ENCODE measurements around the gene BIK. TPM values are rescaled to one million over a fixed set of nuclear protein-coding genes. Genes with fewer than 3 reads are reported as not detected.

BIK gene
- total RNA-seq, 1 donor from 2014 or later: 0.97 TPM

DNA sequence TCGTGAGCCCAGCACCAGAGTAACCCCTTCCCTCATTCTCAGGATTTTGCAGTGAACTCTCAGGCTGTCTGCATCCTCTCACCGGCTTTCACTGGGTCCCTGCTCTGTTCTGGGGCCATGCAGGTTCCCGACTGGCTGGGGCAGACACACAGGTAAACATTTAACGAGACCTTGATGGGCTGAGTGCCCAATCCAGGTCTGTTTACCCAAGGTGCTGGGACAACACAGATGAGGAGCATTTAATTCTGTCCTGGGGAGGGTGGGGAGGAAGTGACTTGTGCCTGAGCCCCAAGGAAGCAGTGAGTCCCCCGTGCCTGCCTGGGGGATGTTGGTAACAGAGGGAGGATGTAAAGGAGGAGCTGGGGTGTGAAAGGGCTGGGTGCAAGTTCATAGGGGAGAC is 4.4 kb downstream of the BIK start:
- Mint-ChIP-seq H3K4me1 (ENCODE audit: unreplicated experiment) (peaks cover 11% of the 10 kb centered on the region), H3K27ac (ENCODE audit: unreplicated experiment) (no peak overlapping the region), H3K27me3 (ENCODE audit: unreplicated experiment) (peaks cover 8% of the 10 kb centered on the region), H3K4me3 (ENCODE audit: unreplicated experiment) (no peak overlapping the region), H3K36me3 (ENCODE audit: low read depth, unreplicated experiment) (no peaks in the 10 kb centered on the region), H3K9me3 (ENCODE audit: unreplicated experiment) (no peaks in the 10 kb centered on the region)
- TF ChIP-seq, protein P1, sequence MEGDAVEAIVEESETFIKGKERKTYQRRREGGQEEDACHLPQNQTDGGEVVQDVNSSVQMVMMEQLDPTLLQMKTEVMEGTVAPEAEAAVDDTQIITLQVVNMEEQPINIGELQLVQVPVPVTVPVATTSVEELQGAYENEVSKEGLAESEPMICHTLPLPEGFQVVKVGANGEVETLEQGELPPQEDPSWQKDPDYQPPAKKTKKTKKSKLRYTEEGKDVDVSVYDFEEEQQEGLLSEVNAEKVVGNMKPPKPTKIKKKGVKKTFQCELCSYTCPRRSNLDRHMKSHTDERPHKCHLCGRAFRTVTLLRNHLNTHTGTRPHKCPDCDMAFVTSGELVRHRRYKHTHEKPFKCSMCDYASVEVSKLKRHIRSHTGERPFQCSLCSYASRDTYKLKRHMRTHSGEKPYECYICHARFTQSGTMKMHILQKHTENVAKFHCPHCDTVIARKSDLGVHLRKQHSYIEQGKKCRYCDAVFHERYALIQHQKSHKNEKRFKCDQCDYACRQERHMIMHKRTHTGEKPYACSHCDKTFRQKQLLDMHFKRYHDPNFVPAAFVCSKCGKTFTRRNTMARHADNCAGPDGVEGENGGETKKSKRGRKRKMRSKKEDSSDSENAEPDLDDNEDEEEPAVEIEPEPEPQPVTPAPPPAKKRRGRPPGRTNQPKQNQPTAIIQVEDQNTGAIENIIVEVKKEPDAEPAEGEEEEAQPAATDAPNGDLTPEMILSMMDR (IDR thresholded peaks at IDR 0.05; ENCODE audit: unreplicated experiment): no peak
- DNase-seq (ENCODE audit: low spot score): no peak

DNA sequence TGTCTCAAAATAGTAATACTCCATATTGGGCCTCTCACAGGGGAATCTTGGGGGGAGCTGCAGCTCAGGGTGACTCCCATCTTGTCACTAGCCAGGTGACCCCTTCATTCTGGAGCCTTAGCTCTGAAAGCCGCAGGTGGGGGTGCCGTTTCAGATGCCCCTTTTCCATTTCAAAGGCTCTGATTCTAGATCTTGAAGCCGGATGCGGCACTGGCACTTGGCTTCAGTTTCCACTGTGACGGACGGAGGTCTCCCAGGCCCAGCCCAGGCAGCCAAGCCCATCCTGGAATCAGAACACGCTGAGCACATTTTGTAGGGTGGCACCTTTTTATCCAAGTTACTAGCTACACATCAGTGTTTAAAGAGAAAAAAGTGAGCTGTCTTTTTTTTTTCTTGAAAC is 6.4 kb downstream of the BIK start:
- Mint-ChIP-seq H3K4me3 (ENCODE audit: unreplicated experiment) (no peak overlapping the region), H3K36me3 (ENCODE audit: low read depth, unreplicated experiment) (no peaks in the 10 kb centered on the region), H3K4me1 (ENCODE audit: unreplicated experiment) (peaks cover 8% of the 10 kb centered on the region), H3K9me3 (ENCODE audit: unreplicated experiment) (no peaks in the 10 kb centered on the region), H3K27ac (ENCODE audit: unreplicated experiment) (no peak overlapping the region), H3K27me3 (ENCODE audit: unreplicated experiment) (peaks cover 2% of the 10 kb centered on the region)
- TF ChIP-seq, protein P1 (IDR thresholded peaks at IDR 0.05; ENCODE audit: unreplicated experiment): no peak
- no peak for DNase-seq (ENCODE audit: low spot score)

DNA sequence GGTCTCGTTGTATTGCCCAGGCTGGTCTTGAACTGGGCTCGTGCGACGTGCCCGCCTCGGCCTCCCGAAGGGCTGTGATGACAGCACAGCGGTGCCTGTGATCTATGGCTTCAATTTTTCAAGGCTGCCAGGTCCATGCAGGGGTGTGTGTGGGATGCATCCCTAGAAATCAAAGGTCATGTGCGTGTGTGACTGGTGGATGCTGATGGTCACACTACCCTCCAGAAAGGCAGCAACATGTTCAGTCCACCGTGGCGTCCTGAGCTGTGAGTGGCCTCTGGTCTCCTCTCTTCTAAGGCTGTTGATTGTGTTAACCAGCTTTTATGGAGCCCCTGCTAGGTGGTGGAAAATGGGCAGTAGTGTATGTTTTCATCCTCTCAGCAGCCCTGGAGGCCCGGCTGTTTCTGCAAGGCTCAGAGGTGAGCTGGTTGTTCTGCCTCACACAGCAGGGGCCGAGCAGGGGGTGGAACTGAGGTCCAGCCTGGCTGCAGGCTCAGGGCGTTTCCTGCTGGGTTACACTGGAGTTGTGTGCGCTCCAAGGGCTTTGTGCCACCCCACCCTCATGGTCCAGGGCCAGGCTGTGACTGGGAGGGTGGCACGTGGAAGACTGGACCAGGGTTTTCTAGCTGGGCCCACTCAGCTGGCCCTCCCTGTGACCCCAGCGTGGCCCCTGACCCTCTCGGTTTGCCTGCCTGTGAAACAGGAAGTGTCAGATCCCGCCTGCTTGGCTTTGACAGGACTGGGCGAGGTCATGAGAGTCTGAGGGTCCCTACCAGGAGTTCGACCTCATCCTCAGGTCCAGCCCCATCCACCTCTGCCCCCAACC is 7.7 kb downstream of the BIK start:
- no peak for DNase-seq (ENCODE audit: low spot score)
- H3K9me3 Mint-ChIP-seq (ENCODE audit: unreplicated experiment): no peaks in the 10 kb centered on the region
- H3K4me3 Mint-ChIP-seq (ENCODE audit: unreplicated experiment): no peak overlapping the region
- H3K36me3 Mint-ChIP-seq (ENCODE audit: low read depth, unreplicated experiment): no peaks in the 10 kb centered on the region
- H3K4me1 Mint-ChIP-seq (ENCODE audit: unreplicated experiment): peaks cover 7% of the 10 kb centered on the region
- no peaks in the 10 kb centered on the region for H3K27me3 Mint-ChIP-seq (ENCODE audit: unreplicated experiment)
- TF ChIP-seq, protein P1 (IDR thresholded peaks at IDR 0.05; ENCODE audit: unreplicated experiment): no peak
- no peak overlapping the region for H3K27ac Mint-ChIP-seq (ENCODE audit: unreplicated experiment)

DNA sequence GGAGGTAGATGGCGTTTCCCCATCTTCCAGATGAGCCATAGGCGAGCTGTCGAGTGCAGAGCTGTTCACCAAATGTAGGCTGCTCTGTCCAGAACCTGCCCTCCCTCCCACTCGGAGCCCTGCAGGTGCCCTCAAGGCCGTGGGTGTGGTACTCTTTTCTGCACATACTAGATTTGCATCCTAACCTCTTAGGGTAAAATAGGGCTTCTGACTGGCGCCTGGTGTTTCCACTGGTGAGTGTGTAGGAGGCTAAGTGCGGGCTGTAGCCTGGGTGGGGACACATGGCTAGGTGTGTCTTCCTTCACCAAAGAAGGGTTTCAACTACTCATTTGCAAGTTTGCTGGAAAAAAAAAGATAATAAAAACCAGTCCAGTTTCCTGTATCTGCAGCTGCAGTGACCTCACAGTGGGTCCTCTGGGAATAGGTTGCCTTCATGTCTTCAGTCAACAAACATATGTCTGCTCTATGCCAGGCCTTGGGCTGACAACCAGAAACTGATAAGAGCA is 8.5 kb downstream of the BIK start:
- TF ChIP-seq, protein P1 (IDR thresholded peaks at IDR 0.05; ENCODE audit: unreplicated experiment): no peak
- Mint-ChIP-seq H3K4me3 (ENCODE audit: unreplicated experiment) (no peak overlapping the region), H3K9me3 (ENCODE audit: unreplicated experiment) (no peaks in the 10 kb centered on the region), H3K4me1 (ENCODE audit: unreplicated experiment) (no peaks in the 10 kb centered on the region), H3K27ac (ENCODE audit: unreplicated experiment) (no peak overlapping the region), H3K27me3 (ENCODE audit: unreplicated experiment) (no peaks in the 10 kb centered on the region), H3K36me3 (ENCODE audit: low read depth, unreplicated experiment) (no peaks in the 10 kb centered on the region)
- no peak for DNase-seq (ENCODE audit: low spot score)

DNA sequence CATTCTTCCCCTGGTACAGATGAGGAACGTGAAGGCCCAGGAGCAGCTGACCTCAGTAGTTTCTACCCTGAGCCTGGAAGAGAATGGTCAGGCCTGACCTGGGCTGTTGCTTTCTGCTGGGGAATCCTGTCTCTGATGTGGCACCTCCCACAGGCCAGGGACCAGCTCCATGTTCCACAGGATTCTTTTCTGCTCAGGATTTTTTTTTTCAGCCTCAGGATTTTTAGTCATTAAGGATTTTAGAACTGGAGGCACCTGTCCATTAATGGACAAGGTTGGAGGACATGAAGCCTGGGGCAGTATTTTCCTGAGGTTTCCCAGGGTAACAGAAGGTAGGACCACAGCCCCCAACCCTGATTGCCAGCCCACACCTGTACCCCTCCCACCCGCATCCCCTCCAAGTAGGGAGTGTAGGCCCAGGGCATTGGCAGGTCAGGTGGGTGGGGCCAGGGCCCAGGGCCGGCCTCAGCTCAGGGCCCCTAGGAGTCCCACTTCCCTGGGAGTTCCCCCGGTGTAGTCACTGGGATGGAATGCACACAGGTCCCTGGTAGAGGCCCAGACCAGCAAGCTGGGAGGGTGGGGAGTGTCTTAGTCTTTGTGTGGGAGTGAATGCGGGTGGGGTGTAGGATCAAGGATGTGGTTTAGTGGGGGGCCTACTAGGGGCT is 16.1 kb downstream of the BIK start:
- Mint-ChIP-seq H3K27me3 (ENCODE audit: unreplicated experiment) (peaks cover 5% of the 10 kb centered on the region), H3K4me1 (ENCODE audit: unreplicated experiment) (peaks cover 3% of the 10 kb centered on the region), H3K36me3 (ENCODE audit: low read depth, unreplicated experiment) (no peaks in the 10 kb centered on the region), H3K9me3 (ENCODE audit: unreplicated experiment) (no peaks in the 10 kb centered on the region), H3K27ac (ENCODE audit: unreplicated experiment) (no peak overlapping the region), H3K4me3 (ENCODE audit: unreplicated experiment) (no peak overlapping the region)
- TF ChIP-seq, protein P1 (IDR thresholded peaks at IDR 0.05; ENCODE audit: unreplicated experiment): no peak
- no peak for DNase-seq (ENCODE audit: low spot score)
